HPDE6-E6E7 (cell line): ENCODE data around the gene EFCAB6.

ENCODE experiments used
- DNase-seq: peaks from one replicate; pipeline ENCODE4 v3.0.0; 2011; ENCODE audit warnings: missing footprints; ENCODE audit errors: extremely low spot score

Gene EFCAB6

GRCh38 chr22:43591380-43591779 is 220.7 kb downstream of the EFCAB6 start:
- DNase-seq = no peak

- DNase-seq = no peak
Measured at GRCh38 chr22:43587574-43587973, 224.5 kb downstream of the EFCAB6 start.

- DNase-seq = no peak
Measured at GRCh38 chr22:43583501-43583900, 228.6 kb downstream of the EFCAB6 start.

GRCh38 chr22:43582394-43582793 is 229.7 kb downstream of the EFCAB6 start:
- no peak for DNase-seq

GRCh38 chr22:43580271-43580750 is 231.8 kb downstream of the EFCAB6 start:
- no peak for DNase-seq

GRCh38 chr22:43574738-43575137 is 237.4 kb downstream of the EFCAB6 start:
- no peak for DNase-seq

GRCh38 chr22:43572710-43573109 is 239.4 kb downstream of the EFCAB6 start:
- no peak for DNase-seq

- no peak for DNase-seq
Measured at GRCh38 chr22:43571181-43571580, 240.9 kb downstream of the EFCAB6 start.

GRCh38 chr22:43570531-43571165 is 241.5 kb downstream of the EFCAB6 start:
- DNase-seq = no peak

GRCh38 chr22:43569111-43569510 is 243.0 kb downstream of the EFCAB6 start:
- DNase-seq = no peak

GRCh38 chr22:43567691-43568324 is 244.3 kb downstream of the EFCAB6 start:
- DNase-seq = no peak

GRCh38 chr22:43566561-43567332 is 245.4 kb downstream of the EFCAB6 start:
- no peak for DNase-seq

- DNase-seq = no peak
Measured at GRCh38 chr22:43566021-43566420, 246.1 kb downstream of the EFCAB6 start.

GRCh38 chr22:43564859-43565258 is 247.2 kb downstream of the EFCAB6 start:
- DNase-seq = no peak

- no peak for DNase-seq
Measured at GRCh38 chr22:43563571-43563970, 248.5 kb downstream of the EFCAB6 start.

- no peak for DNase-seq
Measured at GRCh38 chr22:43562843-43563242, 249.3 kb downstream of the EFCAB6 start.

GRCh38 chr22:43561415-43562178 is 250.5 kb downstream of the EFCAB6 start:
- no peak for DNase-seq

- no peak for DNase-seq
Measured at GRCh38 chr22:43560651-43561050, 251.5 kb downstream of the EFCAB6 start.

- no peak for DNase-seq
Measured at GRCh38 chr22:43555561-43556515, 256.3 kb downstream of the EFCAB6 start.

- no peak for DNase-seq
Measured at GRCh38 chr22:43554694-43555365, 257.3 kb downstream of the EFCAB6 start.
